ENCODE measurements around the gene TRIP10.
A peak's percentile ranks its signal among the peaks of the same experiment; 100 is the strongest.
"Not testable (repeated sequence)": the region's sequence is repeated elsewhere in the genome, so short reads cannot be mapped to it uniquely, and the experiment has no call there.

Gene TRIP10

DNA sequence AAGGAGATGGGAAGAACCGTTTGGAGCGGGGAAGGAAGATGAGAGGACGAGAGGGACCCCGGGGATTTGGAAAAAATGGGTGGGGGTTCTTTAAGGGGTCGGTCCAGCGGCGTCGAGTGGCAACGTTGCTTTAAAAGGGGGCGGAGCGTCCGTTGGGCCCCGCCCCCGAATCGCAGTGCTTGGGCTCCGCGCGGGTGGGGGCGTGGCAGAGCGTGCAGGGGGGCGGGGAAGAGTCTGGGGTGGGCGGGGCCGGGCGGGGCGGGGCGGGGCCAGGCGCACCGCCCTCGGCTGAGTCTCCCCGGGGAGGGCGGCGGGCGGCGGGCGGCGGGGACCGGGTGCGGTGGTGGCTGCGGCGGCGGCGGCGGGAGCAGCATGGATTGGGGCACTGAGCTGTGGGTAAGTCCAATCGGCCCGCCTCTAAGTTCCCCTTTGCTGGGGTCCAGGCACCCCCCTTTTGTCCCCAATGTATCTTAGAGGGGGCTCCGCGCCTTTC is at the start of gene TRIP10:
Gene TRIP10, plus strand, starts transcription at position 291 of the 493 bp plus-strand sequence. Its CDS starts 82 bp downstream, at position 373.
- DNase-seq (ENCODE audit: low read depth) = peak; percentile 82

GRCh38 chr19:6690160-6690885 is 49.2 kb upstream of the TRIP10 start:
- DNase-seq (ENCODE audit: low read depth) = no peak

DNA sequence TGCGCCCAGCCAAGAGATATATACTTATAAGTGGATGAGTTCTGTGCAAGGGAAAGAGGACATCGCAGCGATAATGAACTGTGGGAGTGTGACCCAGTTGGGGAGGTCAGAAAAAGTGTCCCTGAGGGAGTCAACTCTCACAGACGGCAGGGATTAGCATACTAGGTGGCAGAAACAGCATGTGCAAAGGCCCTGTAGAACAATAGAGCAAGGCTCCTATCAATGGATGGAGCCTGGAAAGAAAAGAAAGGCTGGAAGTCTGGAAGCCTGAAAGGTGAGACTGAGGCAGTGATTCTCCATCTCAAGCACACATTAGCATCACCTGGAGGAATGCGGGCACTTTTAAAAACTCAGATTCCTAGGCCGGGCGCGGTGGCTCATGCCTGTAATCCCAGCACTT is 48.1 kb upstream of the TRIP10 start:
- no peak for DNase-seq (ENCODE audit: low read depth)

GRCh38 chr19:6692027-6692426 is 47.5 kb upstream of the TRIP10 start:
- DNase-seq (ENCODE audit: low read depth) = no peak

DNA sequence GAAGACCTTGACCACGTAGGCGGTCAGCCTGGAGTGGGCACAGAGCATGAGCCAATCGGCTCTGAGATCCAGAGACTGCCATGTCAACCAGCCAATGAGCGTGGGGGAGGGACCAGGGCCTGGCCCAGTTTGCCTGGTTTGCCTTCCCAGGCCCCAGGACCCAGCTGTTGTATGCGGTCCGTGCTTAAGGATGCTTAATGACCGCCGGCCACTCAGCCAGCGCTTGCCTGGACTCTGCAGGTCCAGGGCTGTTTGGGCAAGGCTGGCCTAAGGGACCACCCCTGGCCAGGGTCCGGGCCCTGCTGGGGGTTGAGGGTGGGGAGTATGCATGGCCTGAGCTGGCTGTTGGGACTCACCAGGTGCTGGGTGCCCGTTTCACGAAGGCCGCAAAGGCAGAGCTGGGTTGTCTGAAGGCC is 46.4 kb upstream of the TRIP10 start:
- DNase-seq (ENCODE audit: low read depth) = no peak

GRCh38 chr19:6693681-6694080 is 45.8 kb upstream of the TRIP10 start:
- no peak for DNase-seq (ENCODE audit: low read depth)

DNA sequence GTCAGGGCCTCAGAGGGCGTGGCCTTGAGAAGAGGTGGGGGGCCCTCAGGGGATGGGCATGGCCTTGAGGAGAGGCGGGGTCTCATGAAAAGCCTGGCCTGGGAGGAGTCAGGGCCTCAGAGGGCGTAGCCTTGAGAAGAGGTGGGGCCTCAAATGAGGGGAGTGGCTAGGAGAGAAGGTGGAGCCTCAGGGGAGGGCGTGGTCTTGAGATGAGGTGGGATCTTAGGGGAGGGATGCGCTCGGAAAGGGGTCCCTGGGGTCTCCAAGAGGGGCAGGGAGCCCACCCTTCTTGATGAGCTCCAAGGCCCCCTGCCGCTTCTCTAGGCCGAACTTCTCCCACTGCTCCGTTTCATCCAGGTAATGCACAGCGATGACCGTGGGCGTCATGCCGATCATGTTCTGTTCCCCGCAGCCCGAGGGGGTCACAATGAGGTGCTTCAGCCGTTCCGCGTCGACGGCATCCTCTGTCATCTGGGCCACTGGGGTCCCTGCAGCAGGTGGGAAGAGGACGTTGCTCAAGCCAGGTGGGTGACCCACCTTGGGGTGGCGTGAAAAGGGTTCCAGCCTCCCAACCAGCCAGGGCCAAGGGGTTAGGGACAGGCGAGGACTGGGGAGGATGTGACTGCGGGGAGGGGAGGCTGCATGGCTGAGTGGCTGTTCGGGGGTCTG is 45.2 kb upstream of the TRIP10 start:
- DNase-seq (ENCODE audit: low read depth) = no peak

DNA sequence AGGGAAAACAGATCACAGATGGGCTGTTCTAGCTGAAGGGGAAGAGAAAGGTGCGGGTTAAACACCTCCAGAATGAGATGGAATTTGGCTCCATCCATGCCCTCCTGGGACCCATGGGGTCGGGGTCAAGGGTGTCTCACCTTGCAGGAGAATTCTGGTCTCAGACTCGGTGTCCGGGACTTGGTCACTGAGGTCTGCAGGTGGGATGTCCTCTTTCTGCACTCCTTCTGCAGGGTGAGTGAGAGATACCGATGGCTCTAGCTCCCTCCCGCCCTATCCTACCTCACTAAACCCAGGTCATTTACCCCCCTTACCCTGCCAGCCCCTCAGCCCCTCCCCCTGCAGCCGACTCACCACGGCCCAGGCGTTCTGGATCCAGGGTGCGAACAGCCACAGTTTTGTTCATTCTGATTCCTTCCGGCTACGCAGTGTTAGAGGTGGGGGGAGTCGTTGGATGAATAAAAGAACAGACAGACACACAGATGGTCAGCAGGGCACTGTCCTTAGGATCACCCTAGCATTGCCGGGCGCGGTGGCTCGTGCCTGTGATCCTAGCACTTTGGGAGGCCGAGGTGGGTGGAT is 43.1 kb upstream of the TRIP10 start:
- DNase-seq (ENCODE audit: low read depth) = no peak

DNA sequence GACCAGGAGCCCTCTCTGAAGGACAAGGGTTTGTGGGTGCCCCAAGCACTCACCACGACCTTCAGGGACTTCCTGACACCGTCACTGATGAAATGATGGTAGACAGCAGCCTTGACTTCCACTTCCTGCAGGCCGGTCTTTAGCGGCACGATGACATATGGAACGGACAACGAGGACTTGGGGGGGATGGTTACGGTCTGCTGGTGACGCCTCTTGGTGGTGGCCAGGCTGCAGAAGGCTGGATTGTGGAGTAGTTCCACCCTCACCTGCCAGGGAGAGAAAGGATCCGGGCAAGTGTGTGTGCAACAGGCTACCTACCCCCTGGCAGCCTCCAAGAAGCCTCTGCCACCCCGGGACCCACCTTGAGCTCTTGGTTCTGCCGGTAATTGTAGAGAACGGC is 42.2 kb upstream of the TRIP10 start:
- no peak for DNase-seq (ENCODE audit: low read depth)

- no peak for DNase-seq (ENCODE audit: low read depth)
Measured at GRCh38 chr19:6699935-6700334, 39.5 kb upstream of the TRIP10 start.

GRCh38 chr19:6700586-6701316 is 38.7 kb upstream of the TRIP10 start:
- no peak for DNase-seq (ENCODE audit: low read depth)

DNA sequence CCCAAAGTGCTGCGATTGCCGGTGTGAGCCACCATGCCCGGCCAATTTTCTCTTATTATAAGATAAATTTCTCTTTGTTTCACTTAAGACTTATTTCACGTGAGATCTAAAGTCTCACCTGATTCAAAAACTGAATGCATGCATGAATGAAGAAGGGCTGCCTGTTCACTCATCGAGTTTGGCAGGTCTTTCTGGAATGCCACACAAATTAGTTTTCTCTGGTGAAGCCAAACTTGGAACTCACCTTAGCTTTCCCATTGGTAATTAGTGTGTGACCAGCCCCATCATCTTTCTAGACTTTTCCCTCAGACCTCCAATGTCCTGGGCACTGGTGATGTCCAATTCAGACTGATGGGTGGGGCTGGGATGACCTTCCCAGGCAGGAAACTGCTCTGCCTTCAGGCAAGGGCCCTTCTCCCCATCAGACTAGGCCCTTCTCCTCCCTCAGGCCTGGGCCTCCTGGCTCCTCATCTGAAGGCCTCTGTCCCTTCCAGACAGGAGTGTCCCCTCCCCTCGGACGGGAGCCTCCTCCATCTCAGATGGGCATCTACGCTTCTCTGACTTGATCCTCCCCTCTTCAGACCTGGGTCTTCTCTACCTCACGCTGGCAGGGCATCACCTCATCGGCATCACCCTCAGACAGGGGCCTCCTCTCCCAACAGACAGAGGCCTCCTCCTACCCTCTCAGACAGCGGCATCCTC is 33.4 kb upstream of the TRIP10 start:
- no peak for DNase-seq (ENCODE audit: low read depth)

- no peak for DNase-seq (ENCODE audit: low read depth)
Measured at GRCh38 chr19:6706633-6706958, 32.9 kb upstream of the TRIP10 start.

- no peak for DNase-seq (ENCODE audit: low read depth)
Measured at GRCh38 chr19:6707011-6707657, 32.3 kb upstream of the TRIP10 start.

- no peak for DNase-seq (ENCODE audit: low read depth)
Measured at GRCh38 chr19:6707658-6708018, 31.8 kb upstream of the TRIP10 start.

DNA sequence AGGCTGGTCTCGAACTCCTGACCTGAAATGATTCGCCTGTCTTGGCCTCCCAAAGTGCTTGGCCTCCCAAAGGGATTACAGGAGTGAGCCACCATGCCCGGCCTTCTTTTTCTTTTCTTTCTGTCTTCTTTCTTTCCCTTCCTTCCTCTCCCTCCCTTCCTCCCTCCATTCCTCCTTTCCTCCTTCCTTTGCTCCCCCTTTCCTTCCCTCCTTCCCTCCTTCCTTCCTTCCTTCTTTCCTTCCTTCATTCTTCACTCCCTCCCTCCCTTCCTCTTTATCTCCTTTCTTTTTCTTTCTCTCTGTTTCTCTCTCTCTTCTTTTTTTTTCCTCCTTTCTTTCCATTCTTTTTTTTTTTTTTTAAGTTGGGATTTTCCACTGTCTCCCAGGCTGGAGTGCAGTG is 31.1 kb upstream of the TRIP10 start:
- DNase-seq (ENCODE audit: low read depth) = no peak

GRCh38 chr19:6708913-6709312 is 30.6 kb upstream of the TRIP10 start:
- DNase-seq (ENCODE audit: low read depth) = not testable (repeated sequence)

DNA sequence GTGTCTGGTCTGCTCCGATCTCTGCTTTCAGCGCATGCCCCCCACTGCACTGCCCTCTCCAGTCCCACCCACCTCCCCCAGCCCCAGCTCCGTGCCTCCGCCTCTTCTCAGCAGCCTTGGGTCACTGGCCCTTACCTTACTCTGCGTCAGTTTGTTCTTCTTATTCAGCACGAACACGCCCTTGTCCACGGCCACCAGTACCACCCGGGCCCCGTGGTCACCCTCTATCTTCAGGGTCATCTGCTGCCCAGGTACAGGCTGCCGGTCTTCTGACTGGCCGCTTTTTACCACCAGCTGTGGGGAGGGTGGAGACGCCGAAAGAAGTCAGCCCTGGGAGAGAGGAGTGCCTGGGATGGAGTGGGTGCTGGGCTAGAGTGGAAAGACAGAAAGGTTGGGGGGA is 29.9 kb upstream of the TRIP10 start:
- DNase-seq (ENCODE audit: low read depth) = no peak

- DNase-seq (ENCODE audit: low read depth) = no peak
Measured at GRCh38 chr19:6710273-6711077, 29.0 kb upstream of the TRIP10 start.

DNA sequence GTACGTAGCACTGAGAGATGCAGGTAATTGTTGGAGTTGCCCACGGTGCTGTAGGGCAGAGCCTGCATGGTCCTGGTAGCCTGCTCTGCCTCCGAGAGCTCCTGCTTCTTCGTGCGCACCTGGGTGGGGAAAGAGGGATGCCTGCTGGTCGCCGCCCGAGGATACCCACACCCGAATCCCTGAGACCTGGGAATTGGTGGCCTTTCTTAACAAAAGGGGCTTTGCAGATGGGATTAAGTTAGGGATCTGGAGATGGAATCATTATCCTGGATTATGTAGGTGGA is 28.5 kb upstream of the TRIP10 start:
- DNase-seq (ENCODE audit: low read depth) = no peak

DNA sequence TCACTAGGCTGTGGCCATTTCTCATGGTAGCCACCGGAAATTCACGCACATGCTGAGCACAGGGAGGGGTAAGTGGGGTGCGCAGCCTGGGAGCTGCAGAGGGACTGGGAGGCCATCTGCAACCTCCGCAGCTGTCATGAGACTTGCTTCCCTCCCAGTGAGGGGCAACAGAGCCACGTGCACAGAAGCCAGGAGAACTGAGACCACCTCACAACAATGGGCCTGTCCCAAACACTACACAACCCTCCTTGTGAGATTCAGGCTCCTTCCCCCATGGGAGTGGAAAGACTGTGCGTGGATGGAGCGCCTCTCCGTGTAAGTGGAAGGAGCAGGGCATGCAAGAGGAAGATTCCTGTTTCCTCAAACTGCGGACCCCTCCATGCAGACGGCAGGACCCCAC is 27.9 kb upstream of the TRIP10 start:
- DNase-seq (ENCODE audit: low read depth) = no peak

Data from EH (cell line).